HG03342 (cell line): ENCODE results near the gene SEPTIN11.
A peak's percentile ranks its signal among the peaks of the same experiment; 100 is the strongest.

Source experiments
- ATAC-seq: cut with Tn5 transposase; IDR thresholded peaks from one replicate; pipeline ENCODE4 v1.9.1; 2021; ENCODE audit warnings: mild to moderate bottlenecking, moderate library complexity; ENCODE audit not compliant: unreplicated experiment

Gene SEPTIN11

DNA sequence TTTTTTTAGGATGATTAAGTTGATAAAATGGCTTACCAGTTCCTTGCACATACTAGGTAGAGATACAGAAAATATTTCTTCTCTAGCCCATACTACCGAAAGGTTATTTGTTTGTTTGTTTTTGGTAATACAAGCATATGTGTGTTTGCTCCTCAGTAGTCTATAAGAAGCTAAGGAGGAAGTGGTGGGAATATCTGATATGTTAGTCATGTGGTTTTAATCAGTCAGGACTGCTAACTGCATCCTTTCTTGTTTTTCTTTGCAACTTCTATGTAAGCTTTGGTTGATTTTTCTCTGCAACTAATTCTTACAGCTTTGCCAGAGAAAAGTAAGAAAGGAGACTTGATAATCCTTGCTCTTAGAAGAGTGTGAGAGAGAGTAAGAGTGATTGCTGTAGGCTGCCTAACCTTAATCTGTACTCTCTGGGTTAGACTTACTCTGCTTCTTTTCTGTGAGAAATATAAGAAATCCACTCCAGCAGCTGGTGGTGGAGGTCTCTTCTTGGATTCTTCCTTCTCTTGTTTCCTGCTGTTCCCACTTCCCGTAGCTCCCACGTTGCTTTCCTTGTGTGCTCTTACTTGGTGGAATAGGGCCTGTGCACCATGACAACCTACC is 28.3 kb downstream of the SEPTIN11 start:
- no peak for ATAC-seq

GRCh38 chr4:76979236-76979635 is 29.7 kb downstream of the SEPTIN11 start:
- no peak for ATAC-seq

DNA sequence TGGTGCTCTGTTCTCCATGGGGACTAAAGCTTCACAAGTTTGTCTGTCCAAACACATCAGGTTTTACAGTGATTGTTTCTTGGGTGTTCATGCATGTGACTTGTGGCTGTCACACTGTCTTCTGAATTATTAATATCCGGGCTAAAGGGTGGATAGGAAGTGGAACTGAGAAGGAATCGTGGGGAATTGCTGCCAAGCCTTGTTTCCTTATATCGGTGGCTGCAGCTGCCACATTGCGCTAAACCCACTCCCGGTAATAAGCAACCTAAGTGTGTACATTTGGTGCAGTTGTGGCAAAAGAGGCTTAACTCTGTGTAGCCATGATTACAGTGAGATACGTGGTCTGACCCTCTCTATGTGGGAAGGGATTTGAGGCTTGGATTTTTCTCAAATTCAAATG is 30.7 kb downstream of the SEPTIN11 start:
- no peak for ATAC-seq

GRCh38 chr4:76981644-76982043 is 32.1 kb downstream of the SEPTIN11 start:
- ATAC-seq: no peak

GRCh38 chr4:76982638-76983584 is 33.4 kb downstream of the SEPTIN11 start:
- no peak for ATAC-seq

GRCh38 chr4:76984127-76984526 is 34.6 kb downstream of the SEPTIN11 start:
- no peak for ATAC-seq

DNA sequence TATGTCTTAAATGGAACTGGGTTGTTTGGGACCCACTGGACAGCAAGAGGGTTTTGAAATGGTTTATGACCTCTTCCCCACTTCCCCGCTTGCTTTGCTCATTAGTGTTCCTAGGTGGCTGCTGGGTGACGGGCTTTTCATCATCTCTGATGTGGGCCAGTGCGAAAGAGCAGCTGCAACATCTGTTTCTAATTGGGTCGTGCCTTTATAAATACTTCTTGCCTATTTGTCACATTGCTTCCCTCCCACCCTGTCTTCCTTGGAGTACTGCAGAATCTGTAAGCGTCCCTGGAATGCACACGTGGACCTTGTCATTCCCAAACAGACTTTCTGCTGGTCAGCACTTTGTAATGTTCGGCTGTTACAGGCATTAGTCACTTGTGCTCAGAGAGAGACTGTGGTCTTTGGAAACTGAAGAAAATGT is 35.2 kb downstream of the SEPTIN11 start:
- ATAC-seq: no peak

- no peak for ATAC-seq
Measured at GRCh38 chr4:76987153-76987591, 37.6 kb downstream of the SEPTIN11 start.

DNA sequence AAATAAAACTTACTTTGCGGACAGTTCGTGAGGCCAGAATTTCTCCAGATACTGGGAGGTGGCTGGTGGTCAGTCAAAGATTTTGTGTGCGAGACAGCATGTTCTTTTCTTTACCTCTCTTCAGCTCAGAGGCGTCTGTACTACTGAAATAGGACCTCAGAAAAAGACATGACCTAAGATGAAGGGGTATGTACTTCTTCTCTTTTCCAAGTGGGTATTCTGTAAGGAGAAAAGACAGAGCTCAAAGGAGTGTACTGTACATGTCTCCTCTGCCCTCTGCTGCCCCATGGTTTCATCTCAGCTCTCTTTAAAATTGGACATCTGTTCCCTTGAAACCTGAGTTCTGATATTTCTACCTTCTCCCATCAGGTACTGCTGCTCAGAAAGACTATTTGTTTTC is 38.1 kb downstream of the SEPTIN11 start:
- ATAC-seq: no peak

GRCh38 chr4:76989391-76990061 is 40.0 kb downstream of the SEPTIN11 start:
- ATAC-seq: no peak

DNA sequence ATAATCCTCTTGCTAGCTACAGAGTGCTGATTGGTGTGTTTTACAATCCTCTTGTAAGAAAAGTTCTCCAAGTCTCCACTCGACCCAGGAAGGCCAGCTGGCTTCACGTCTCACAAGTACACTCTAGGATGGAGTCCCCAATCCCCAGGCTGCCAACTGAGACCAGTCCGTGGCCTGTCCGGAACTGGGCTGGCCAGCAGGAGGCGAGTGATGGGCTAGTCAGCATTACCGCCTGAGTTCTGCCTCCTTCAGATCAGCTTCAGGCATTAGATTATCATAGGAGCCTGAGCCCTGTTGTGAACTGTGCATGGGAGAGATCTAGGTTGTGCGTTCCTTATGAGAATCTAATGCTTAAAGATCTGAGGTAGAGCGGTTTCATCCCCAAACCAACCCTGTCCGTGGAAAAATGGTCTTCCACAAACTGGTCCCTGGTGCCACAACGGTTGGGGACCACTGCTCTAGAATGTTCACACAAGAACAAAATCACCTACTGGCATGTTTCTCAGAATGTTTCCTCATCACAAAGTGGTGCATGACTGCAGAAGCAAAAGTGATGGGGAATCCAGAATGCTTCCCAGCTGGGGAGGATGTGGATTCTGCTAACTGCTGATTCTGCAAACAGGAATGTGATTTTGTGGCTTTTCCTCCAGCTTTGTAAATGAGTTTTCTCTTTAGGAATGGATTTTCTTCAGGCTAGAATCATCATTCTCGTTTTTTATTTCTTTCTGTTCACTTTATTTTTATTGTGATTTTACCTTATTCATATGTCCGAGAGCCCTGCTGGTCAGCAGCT is 40.9 kb downstream of the SEPTIN11 start:
- ATAC-seq: no peak

DNA sequence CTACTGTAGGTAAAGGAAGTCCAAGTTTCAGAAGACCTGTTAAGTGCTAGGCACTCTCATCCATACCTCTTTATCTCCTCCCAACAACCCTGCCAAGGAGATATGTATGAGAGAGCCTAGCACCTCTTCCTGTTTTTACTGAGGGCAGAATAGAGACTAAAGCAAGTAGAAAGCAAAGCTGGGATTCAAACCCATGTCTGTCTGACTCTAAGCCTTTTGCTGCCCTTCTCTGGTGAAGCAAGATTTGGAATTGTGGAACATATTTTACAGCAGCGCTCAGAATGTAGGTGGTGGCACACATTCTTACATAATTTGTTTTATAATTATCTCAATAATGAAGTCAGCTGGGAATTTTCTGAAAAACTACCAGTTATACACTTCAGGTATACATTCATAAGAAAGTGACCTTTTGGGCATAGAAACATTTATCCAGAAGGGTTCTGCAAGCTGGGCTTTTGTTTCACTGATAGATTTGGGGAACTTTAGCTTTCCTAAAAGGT is 41.7 kb downstream of the SEPTIN11 start:
- no peak for ATAC-seq

- peak; percentile 92 for ATAC-seq
Measured at GRCh38 chr4:76993787-76994641, 44.5 kb downstream of the SEPTIN11 start.

- no peak for ATAC-seq
Measured at GRCh38 chr4:76995776-76996175, 46.2 kb downstream of the SEPTIN11 start.

DNA sequence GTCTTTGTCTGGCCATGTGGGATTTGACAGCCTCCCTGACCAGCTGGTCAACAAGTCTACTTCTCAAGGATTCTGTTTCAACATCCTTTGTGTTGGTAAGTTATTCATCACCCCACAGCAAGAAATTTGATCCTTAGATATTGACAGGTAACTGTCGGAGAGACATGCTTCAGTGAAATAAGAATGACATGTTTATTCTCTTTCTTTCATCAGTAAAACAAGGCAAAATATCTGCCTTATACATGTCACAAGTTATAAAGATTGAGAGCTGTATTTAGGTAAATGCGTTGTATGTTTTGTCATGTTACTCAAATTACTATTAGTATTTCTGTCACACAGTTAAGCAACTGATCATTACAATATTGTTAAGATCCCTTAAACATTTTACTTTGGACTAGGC is 46.9 kb downstream of the SEPTIN11 start:
- no peak for ATAC-seq

DNA sequence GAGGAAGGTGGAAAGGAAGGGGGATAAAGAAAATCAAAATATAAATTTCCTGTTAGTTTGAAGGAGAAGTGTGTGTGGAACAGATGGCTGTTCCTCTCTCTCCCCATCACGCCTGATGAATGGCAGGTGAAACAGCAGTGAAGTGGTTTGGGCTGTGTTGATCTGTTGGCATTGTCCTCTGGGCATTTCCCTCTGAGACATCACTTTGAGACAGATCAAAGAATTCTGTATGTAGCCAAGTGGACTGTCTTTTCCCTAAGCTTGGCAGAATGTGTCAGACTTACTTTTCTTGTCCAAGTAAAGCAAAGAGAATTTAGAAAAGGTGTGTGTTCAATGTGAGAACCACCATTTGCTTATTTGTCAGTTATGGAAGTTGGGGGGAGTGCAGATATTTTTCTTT is 47.5 kb downstream of the SEPTIN11 start:
- no peak for ATAC-seq

DNA sequence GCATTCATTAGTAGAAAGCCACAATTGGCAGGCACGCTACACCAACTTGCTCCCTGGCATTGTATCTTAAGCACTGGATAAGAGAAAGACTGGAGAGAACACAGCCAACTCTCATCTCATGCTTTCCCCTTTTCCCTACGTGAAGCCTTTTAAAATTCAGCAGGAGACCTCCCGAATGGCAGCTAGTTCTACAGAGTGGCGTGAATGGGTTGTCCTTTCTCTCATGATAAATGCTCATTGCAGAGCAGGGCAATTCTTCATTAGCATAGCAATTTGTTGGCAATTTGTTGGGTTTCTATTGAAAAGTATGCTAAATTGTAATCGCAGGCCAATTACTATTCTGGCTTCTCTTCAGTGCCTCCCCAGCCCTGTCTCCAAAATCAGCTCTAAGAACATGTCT is 48.0 kb downstream of the SEPTIN11 start:
- ATAC-seq: no peak

DNA sequence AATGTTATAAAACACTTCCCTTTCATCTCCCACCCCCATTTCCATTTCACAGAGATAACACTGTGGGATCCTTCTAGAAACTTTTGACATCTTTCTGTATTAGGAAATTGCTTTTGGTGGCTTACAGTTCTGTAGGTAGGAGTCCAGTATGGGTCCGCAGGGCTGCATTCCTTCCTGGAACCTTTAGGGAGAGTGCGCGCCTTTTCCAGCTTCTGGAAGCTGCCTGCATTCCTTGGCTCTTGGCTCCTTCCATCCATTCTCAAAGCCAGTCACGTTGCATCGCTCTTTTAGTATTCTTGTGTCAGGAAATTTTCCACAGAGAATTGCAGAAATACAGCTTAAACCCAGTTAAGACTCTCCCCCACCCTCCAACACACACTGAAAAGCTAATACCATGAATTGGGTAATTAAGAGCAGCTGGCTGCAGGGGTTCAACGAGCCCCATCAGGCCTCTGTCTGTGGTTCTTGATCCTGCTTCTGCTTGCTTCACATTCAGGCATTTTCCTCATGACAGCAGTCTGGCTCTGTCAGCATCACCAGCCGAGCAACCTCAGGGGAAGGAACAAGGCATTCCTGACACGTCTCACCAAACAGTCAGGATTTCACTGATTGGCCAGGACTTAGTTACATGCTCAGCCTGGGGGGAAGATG is 48.8 kb downstream of the SEPTIN11 start:
- ATAC-seq: no peak
